AML-193 (cell line): ENCODE data around the gene RSBN1L.
A peak's percentile ranks its signal among the peaks of the same experiment; 100 is the strongest.

Experiments
- DNase-seq, 2 experiments: peaks; one replicate each; lab custom pipeline; 2025; lab: John Stamatoyannopoulos, UW

RSBN1L gene

GRCh38 chr7:77731716-77732115, 35.5 kb downstream of the RSBN1L start:
- no peak for DNase-seq

GRCh38 chr7:77734659-77735421, 38.6 kb downstream of the RSBN1L start:
- DNase-seq, result no peak

GRCh38 chr7:77735457-77735856, 39.2 kb downstream of the RSBN1L start:
- no peak for DNase-seq

GRCh38 chr7:77736991-77737390, 40.7 kb downstream of the RSBN1L start:
- no peak for DNase-seq

- no peak for DNase-seq
Observed at GRCh38 chr7:77738382-77738781, 42.1 kb downstream of the RSBN1L start.

- no peak for DNase-seq
Observed at GRCh38 chr7:77738871-77739270, 42.6 kb downstream of the RSBN1L start.

- DNase-seq, result no peak
Observed at GRCh38 chr7:77740257-77740656, 44.0 kb downstream of the RSBN1L start.

- no peak for DNase-seq
Observed at GRCh38 chr7:77743518-77743917, 47.3 kb downstream of the RSBN1L start.

- DNase-seq, result no peak
Observed at GRCh38 chr7:77745746-77746145, 49.5 kb downstream of the RSBN1L start.

GRCh38 chr7:77746164-77746823, 50.0 kb downstream of the RSBN1L start:
- no peak for DNase-seq

GRCh38 chr7:77746824-77747165, 50.5 kb downstream of the RSBN1L start:
- DNase-seq, result no peak

GRCh38 chr7:77747178-77747577, 50.9 kb downstream of the RSBN1L start:
- no peak for DNase-seq

- no peak for DNase-seq
Observed at GRCh38 chr7:77747718-77748117, 51.5 kb downstream of the RSBN1L start.

GRCh38 chr7:77752016-77752415, 55.8 kb downstream of the RSBN1L start:
- peak; percentile 95 to 99 for DNase-seq

- no peak for DNase-seq
Observed at GRCh38 chr7:77753173-77753572, 56.9 kb downstream of the RSBN1L start.

GRCh38 chr7:77757589-77757988, 61.3 kb downstream of the RSBN1L start:
- no peak for DNase-seq

GRCh38 chr7:77759294-77759889, 63.1 kb downstream of the RSBN1L start:
- DNase-seq, result peak; percentile 47 to 49

- peak in 1 of 2 experiments; percentile 20 for DNase-seq
Observed at GRCh38 chr7:77760809-77761453, 64.7 kb downstream of the RSBN1L start.

- DNase-seq, result no peak
Observed at GRCh38 chr7:77765481-77765880, 69.2 kb downstream of the RSBN1L start.

GRCh38 chr7:77765906-77766800, 69.9 kb downstream of the RSBN1L start:
- DNase-seq, result no peak

- DNase-seq, result no peak
Observed at GRCh38 chr7:77766801-77767605, 70.7 kb downstream of the RSBN1L start.
